Adrenal gland (tissue), 12 donors: ENCODE results near the gene BRD7. TPM values are rescaled to one million over a fixed set of nuclear protein-coding genes. Genes with fewer than 3 reads are reported as not detected.
A peak's percentile ranks its signal among the peaks of the same experiment; 100 is the strongest.

Source experiments
- DNase-seq, 7 donors: peaks; one replicate each; pipeline ENCODE4 v3.0.0-alpha.2; 2019 to 2020
- H3K27ac ChIP-seq, 5 donors: fragments of 200-600 bp; sonication (generic) in 4 of 5; 1 replicate in 3 of 5; 2 replicates in 2 of 5; pipeline versions ENCODE4 v1.5.1 to v1.8.0; 2016 to 2020; ENCODE audit warnings: mild to moderate bottlenecking in 1 of 5
- H3K27me3 ChIP-seq: fragments of 200-600 bp; 2 replicates; pipeline ENCODE4 v1.8.0; 2021
- H3K36me3 ChIP-seq, 2 donors: fragments of 200-600 bp; replicated peaks in 1 of 2; 1 replicate in 1 of 2; 2 replicates in 1 of 2; pipeline versions ENCODE4 v1.5.1 to v1.8.0; 2018 to 2022
- H3K4me1 ChIP-seq, 2 donors: fragments of 200-600 bp; replicated peaks in 1 of 2; 1 replicate in 1 of 2; 2 replicates in 1 of 2; pipeline versions ENCODE4 v1.5.1 to v1.8.0; 2018 to 2021
- H3K4me3 ChIP-seq, 4 donors: fragments of 200-600 bp; sonication (generic) in 3 of 4; one replicate each; pipeline ENCODE4 v1.5.1; 2016 to 2018
- H3K9me3 ChIP-seq, 3 donors: fragments of 200-600 bp; sonication (generic) in 1 of 3; replicated peaks in 1 of 3; 1 replicate in 2 of 3; 2 replicates in 1 of 3; pipeline versions ENCODE4 v1.5.1 to v1.8.0; 2016 to 2021
- POLR2A ChIP-seq, 2 donors: fragments of 450-650 bp; IDR thresholded peaks; one replicate each; pipeline ENCODE4 v1.6.1; 2017; ENCODE audit warnings: antibody characterized with exemption in 2 of 2, mild to moderate bottlenecking in 2 of 2, moderate library complexity in 1 of 2
- WGBS, 4 donors: extraction: QIAGEN DNeasy Blood & Tissue Kit in 2 of 4; methylation state at CpG; one replicate each; pipeline versions ENCODE4 v1.1.5 to v1.1.7; 2013 to 2017; 5-methylcytosine and 5-hydroxymethylcytosine counted together
- intact Hi-C, 2 donors: fragments of 100-400 bp; cut with DNase I; formaldehyde crosslinking; loops; one replicate each; pipeline versions ENCODE4 v1.14.1 to v1.15.0; 2022 to 2023
- polyA plus RNA-seq, 3 donors: library from polyadenylated mRNA; stranded (reverse); fragments of 200-250 nt in 2 of 3; fragments of 350-450 nt in 1 of 3; fragmentation: Illumina TruSeq in 1 of 3; extraction: RNeasy Lipid Tissue Mini Kit (QIAGEN cat#74804) in 1 of 3; gene quantifications; one replicate each; pipeline ENCODE4 v1.2.3, GENCODE V29; 2013 to 2014
- total RNA-seq, 9 donors: library from RNA; depleted of rRNA in 4 of 9; stranded (reverse); fragments of >200 nt in 4 of 9; fragments of 120-200 nt in 1 of 9; fragmentation: NEBNext Ultra II Directional in 1 of 9; extraction: Animal tissue kit (Norgen Biotek cat#: 25700) in 1 of 9; gene quantifications; one replicate each; pipeline versions ENCODE4 v1.1.0 to v1.2.4, GENCODE V29; 2013 to 2023
- TF ChIP-seq, protein P1 (sequence below), 6 experiments: fragments of 450-650 bp in 4 of 6; fragments of 200-600 bp in 2 of 6; sonication (generic) in 1 of 6; IDR thresholded peaks; 1 replicate in 5 of 6; 2 replicates in 1 of 6; pipeline versions ENCODE4 v1.5.1 to v1.8.0; 2016 to 2021; ENCODE audit warnings: antibody characterized with exemption in 6 of 6, mild to moderate bottlenecking in 2 of 6, moderate library complexity in 1 of 6
- donor health status: healthy with polysubstance abuse.
- donor health status: Bipolar disorder and iron deficiency.
- donor health status: DM: yes; HTN: yes; CAD: no.
- donor health status: DM: no; HTN: no; CAD: no.
- donor health status: DM: no; HTN: no; CAD: no.
- donor health status: DM: yes; HTN: yes; CAD: no.

Gene BRD7
- total and polyA plus RNA-seq, 12 donors, result 37.2 to 117 (median 58.7) TPM

DNA sequence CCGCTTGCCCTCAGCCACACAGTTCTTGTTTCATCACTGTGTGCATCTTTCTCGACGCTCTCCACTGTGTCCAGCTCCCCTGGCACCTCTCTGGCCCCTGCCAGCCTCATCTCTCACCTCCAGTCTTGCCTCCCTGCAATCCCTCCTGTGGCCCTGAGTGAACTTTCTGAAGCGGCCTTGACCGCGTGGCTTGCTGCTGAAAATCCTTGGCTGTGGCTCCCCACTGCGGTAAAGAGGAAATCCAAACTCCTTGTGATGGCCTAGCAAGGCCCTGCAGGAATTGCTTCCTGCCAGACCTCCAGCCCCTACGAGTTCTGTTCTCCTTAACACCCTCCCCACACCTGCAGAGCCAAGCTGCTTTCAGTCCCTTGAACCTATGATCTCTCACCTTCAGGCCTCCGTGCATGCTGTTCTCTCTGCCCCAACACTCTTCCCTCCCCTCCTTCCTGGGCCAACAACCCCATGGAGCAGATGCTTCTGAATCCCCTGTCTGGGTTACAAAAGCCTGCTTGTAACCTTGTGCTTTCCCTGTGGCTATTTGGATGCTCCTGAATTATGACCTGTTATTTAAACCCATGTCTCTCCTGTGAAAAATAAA is 33.6 kb upstream of the BRD7 start:
- Histone ChIP-seq H3K4me3 (no peak overlapping the region), H3K27ac (no peak overlapping the region), H3K27me3 (no peaks in the 10 kb centered on the region), H3K36me3 (no peaks in the 10 kb centered on the region), H3K9me3 (no peaks in the 10 kb centered on the region), H3K4me1 (no peaks in the 10 kb centered on the region)
- WGBS, 4 donors, result 65 to 77% (median 76%) methylated on average over 9 of the region's 9 CpGs
- intact Hi-C loops, result no loop called here
- TF ChIP-seq, protein P1, sequence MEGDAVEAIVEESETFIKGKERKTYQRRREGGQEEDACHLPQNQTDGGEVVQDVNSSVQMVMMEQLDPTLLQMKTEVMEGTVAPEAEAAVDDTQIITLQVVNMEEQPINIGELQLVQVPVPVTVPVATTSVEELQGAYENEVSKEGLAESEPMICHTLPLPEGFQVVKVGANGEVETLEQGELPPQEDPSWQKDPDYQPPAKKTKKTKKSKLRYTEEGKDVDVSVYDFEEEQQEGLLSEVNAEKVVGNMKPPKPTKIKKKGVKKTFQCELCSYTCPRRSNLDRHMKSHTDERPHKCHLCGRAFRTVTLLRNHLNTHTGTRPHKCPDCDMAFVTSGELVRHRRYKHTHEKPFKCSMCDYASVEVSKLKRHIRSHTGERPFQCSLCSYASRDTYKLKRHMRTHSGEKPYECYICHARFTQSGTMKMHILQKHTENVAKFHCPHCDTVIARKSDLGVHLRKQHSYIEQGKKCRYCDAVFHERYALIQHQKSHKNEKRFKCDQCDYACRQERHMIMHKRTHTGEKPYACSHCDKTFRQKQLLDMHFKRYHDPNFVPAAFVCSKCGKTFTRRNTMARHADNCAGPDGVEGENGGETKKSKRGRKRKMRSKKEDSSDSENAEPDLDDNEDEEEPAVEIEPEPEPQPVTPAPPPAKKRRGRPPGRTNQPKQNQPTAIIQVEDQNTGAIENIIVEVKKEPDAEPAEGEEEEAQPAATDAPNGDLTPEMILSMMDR (IDR thresholded peaks at IDR 0.05), result no peak
- no peak for TF ChIP-seq POLR2A (IDR thresholded peaks at IDR 0.05)
- no peak for DNase-seq

DNA sequence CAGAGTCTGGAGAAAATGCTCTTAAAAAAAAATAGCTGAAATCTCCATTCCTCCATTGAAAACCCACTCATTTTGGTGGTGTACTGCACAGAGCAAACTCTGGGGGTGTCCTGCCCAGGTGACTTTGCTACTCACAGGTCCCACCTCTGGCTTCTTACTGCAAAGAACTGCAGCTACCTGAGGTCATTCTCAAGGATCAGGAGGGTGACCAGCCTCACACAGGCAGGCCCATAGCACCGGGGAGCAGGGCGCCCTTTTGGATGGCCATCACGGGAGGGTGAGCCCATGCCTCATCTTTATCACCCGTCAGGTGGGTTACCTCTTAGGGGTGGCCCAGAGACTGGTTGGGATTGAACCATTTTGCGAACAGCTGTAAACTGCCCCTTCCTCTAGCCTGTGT is 32.6 kb upstream of the BRD7 start:
- 76 to 92% (median 84%) methylated on average over 5 of the region's 5 CpGs for WGBS, 4 donors
- H3K36me3 ChIP-seq, result no peaks in the 10 kb centered on the region
- H3K27ac ChIP-seq, result no peak overlapping the region
- intact Hi-C loops, result no loop called here
- no peak for DNase-seq
- no peak overlapping the region for H3K4me3 ChIP-seq
- no peak for TF ChIP-seq POLR2A (IDR thresholded peaks at IDR 0.05)
- TF ChIP-seq, protein P1 (IDR thresholded peaks at IDR 0.05), result no peak
- no peaks in the 10 kb centered on the region for H3K27me3 ChIP-seq
- no peaks in the 10 kb centered on the region for H3K9me3 ChIP-seq
- H3K4me1 ChIP-seq, result no peaks in the 10 kb centered on the region

DNA sequence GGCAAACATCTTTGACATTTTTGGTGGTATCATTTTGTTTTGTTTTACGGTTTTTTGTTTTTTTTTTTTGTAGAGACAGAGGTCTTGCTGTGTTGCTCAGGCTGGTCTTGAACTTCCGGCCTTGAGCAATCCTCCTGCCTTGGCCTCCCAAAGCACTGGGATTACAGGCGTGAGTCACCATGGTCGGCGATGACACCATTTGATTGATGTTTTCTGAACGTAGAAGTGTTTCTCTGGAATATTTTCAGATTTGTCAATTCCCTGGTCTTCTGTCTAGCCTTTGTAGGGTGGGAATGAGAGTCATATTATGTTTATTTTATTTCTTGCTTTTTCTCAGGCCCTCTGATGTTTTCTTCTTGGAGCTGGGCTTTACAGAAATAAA is 32.2 kb upstream of the BRD7 start:
- 50 to 74% (median 56%) methylated on average over 6 of the region's 6 CpGs for WGBS, 4 donors
- Histone ChIP-seq H3K36me3 (no peaks in the 10 kb centered on the region), H3K27ac (no peak overlapping the region), H3K27me3 (no peaks in the 10 kb centered on the region), H3K4me1 (no peaks in the 10 kb centered on the region), H3K9me3 (no peaks in the 10 kb centered on the region), H3K4me3 (no peak overlapping the region)
- intact Hi-C loops, result no loop called here
- no peak for DNase-seq
- TF ChIP-seq POLR2A (IDR thresholded peaks at IDR 0.05), result no peak
- TF ChIP-seq, protein P1 (IDR thresholded peaks at IDR 0.05), result no peak

DNA sequence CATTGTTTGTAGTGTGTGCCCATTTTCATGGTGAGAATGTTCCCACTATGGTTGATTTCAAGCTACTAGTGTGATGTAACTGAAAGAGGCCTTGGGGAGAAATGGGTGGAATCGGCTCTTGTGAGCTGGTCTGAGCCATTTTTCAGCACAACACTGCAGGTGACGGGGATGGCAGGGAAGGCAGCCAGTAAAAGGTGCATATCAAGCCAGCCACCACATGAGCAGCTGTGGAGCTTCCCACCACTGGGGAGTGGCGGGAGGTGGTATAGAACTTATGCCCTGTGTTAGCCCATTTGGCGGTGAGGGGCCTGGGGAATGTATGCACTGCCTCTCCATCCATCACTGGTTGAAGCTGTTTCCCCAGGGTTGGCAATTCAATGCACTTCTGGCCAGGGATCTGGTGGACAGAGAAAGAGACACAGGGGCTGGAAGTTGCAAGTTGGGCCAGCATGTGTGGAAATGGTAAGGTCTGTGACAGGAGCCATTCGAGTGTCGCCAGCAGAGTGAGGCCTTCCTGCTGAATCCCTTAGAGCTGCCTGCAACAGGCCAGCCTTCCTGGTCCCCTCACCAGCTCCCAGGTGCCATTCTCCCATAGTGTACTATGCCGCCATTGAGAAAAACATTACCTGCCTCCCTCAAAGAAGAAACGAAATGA is 31.7 kb upstream of the BRD7 start:
- TF ChIP-seq POLR2A (IDR thresholded peaks at IDR 0.05), result no peak
- Histone ChIP-seq H3K9me3 (no peaks in the 10 kb centered on the region), H3K36me3 (no peaks in the 10 kb centered on the region), H3K27ac (no peak overlapping the region), H3K4me1 (no peaks in the 10 kb centered on the region), H3K27me3 (no peaks in the 10 kb centered on the region), H3K4me3 (no peak overlapping the region)
- no peak for DNase-seq
- intact Hi-C loops, result no loop called here
- 90 to 96% (median 94%) methylated on average over 8 of the region's 8 CpGs for WGBS, 4 donors

DNA sequence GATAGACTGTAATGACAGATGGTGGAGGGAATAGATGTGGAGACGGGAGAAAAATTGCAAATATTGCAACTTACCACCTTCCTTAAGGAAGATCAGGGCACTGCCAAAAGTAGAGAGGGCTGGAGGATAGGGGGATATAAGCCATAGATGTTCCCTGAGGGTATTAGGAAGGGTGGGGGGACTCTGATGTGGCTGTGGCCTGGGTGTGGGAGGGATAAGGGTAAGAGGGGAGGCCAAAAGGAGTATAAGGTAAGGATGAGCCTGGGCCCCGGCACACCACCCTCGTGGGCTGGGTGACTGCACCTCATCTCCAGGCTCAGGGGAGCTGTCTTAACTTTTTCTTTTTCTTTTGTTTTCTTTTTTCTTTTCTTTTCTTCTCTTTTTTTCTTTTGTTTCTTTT is 30.6 kb upstream of the BRD7 start:
- peak in 1 of 7 donors; percentile 3 for DNase-seq
- H3K27me3 ChIP-seq, result no peaks in the 10 kb centered on the region
- intact Hi-C loops, result no loop called here
- H3K36me3 ChIP-seq, result no peaks in the 10 kb centered on the region
- H3K27ac ChIP-seq, result no peak overlapping the region
- H3K4me3 ChIP-seq, result no peak overlapping the region
- H3K9me3 ChIP-seq, result no peaks in the 10 kb centered on the region
- WGBS, 4 donors, result 74 to 92% (median 89%) methylated on average over 3 of the region's 3 CpGs
- no peaks in the 10 kb centered on the region for H3K4me1 ChIP-seq
- TF ChIP-seq, protein P1 (IDR thresholded peaks at IDR 0.05), result no peak
- no peak for TF ChIP-seq POLR2A (IDR thresholded peaks at IDR 0.05)
